GM18505 (cell line): Measurements from ENCODE around the gene MMP11.

Source experiments
- ATAC-seq: cut with Tn5 transposase; IDR thresholded peaks from one replicate; pipeline ENCODE4 v1.9.1; 2021; ENCODE audit not compliant: unreplicated experiment
- POLR2A ChIP-seq: IDR thresholded peaks from 4 replicates; pipeline ENCODE4 v1.6.1; 2011; ENCODE audit warnings: borderline replicate concordance; ENCODE audit not compliant: insufficient read depth, insufficient read length; ENCODE audit errors: extremely low read depth

MMP11 gene

DNA sequence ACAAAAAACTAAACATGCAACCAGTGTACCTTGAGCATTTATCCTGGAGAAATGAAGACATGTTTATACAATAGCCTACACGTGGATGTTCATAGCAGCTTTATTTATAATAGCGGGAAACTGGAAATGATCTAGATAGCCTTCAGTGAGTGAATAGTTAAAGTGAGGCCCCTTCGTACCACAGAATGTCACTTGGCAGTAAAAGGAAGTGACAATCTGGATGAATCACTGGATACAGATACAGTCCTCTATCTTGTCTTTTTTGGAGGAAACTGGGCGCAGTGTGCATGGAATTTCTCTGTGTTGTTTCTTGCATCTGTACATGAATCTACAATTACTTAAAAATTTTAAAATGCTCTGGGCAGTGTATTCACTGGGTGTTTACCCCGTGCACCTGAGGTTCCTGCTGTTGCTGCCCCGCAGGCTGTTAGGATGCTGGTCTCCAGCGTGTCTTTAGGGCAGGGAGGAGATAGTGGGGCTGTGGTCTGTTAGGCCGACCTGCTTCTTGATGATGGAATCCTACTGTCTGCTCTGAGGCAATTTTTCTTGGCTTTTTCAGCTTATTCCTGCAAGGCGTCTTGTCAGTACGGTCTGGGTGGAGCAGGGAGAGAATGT is 43.0 kb downstream of the MMP11 start:
- no peak for ATAC-seq
- no peak for TF ChIP-seq POLR2A

DNA sequence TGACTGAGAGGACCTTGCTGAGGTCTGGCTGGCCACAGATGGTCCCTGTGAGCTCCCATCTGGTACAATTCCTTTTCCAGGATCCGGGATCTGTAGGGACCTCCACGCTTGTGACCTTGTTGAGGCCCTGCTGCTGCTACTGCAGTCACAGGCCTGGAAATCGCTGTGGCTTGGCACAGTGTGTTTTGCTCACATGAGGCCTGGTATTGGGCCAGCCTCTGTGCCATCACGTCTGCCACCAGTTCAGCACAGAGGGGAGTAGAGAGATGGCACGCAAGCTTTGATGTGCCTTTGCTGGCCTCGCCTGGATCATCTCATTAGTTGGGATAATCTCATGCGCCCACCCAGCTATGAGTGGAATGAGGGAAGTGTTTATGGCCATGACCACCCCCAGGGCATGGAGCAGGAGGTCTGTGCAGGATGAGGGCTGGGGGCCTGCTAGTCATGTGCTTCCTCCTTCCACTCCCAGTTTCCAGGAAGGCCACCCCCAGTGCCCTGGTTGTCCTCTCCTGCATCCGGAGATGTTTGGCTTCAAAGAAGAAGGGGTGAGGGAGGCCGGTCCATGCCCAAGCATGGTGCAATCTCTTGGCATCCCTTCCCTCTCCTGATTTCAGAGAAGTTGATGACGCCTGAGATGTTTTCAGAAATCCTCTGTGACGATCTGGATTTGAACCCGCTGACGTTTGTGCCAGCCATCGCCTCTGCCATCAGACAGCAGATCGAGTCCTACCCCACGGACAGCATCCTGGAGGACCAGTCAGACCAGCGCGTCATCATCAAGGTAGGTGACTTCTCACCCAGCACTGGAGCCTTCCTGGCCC is 43.7 kb downstream of the MMP11 start:
- no peak for ATAC-seq
- TF ChIP-seq POLR2A = no peak

DNA sequence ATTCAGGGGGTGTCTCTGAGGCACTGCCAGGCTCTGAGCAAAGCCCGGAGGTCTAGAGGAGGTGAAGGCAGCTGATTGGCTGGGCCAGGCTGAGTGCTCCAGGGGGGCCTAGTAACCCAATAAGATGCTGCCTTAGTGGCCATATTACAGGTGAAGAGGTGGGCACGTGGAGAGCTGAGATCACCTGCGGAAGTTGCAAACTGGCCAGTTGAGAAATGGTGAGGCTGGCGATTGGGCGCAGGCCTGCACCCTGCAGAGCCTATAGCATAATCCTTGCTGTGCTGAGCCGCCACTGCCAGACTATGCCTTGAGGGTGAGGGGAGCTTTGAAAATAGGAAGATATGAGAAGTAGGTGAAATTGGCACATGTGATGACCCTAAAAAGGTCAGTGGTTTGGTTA is 44.5 kb downstream of the MMP11 start:
- no peak for ATAC-seq
- no peak for TF ChIP-seq POLR2A

DNA sequence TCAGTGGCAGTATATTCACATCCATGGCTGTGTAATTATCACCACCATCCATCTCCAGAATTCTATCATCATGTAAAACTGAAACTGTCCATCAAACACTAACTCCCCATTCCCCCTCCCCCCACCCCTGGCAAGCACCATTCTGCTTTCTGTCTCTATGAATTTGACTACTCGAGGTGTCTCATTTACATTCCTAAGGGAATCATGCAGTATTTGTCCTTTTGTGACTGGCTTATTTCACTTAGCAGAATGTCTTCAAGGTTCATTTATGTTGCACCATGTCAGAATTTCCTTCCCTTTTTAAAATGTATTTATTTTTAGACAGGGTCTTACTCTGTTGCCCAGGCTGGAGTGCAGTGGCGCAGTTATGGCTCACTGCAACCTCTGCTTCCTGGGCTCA is 45.9 kb downstream of the MMP11 start:
- TF ChIP-seq POLR2A = no peak
- ATAC-seq = no peak

DNA sequence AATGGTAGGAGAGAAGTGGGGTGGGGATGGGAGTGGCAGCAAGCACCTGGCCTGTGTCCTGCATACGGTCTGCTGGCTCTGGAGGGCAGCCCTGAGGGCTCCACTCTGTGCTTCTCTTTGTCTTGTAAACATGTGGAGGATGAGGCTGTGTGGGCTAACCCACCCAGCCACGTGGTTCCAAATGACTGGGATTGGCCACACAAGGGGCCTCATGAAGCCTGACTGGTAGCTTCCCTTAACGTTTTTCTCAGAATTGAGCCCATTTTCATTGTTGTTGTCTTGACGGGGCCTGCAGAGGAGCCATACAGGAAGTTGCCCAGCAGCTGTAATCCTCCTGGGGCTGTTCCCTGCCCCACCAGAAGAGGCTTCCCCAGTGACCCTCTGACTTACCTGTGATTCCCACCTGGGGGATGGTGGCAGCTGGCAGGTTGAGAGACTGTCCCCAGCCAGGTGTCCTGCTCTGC is 48.1 kb downstream of the MMP11 start:
- ATAC-seq = no peak
- TF ChIP-seq POLR2A = no peak

DNA sequence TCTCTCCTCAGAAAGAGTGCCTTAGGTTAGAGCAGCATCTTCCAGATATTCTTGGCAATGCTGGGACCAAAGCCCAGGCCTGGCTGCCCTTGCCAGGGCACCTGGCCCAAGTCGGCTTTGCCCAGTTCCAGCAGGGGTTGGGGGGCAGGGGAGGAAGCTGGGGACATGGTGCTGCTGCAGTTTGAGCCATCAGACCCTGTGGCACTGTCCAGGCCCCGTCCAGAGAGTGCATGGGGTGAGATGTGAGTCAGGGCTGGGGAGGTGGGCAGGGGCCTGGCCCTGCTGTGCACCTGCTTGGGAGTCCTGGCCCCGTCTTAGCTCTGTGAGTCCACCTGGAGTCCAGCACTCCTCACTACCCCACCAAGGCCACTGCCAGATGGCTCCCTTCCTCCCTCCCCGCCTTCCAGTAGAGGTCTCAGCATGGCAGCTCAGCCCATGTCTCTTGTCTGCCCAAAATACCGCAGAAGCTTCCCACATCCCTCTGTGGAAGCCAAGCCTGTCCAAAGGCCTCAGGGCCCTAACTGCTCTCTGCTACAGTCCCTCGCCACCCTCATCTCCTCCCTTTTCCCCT is 49.5 kb downstream of the MMP11 start:
- no peak for ATAC-seq
- no peak for TF ChIP-seq POLR2A

DNA sequence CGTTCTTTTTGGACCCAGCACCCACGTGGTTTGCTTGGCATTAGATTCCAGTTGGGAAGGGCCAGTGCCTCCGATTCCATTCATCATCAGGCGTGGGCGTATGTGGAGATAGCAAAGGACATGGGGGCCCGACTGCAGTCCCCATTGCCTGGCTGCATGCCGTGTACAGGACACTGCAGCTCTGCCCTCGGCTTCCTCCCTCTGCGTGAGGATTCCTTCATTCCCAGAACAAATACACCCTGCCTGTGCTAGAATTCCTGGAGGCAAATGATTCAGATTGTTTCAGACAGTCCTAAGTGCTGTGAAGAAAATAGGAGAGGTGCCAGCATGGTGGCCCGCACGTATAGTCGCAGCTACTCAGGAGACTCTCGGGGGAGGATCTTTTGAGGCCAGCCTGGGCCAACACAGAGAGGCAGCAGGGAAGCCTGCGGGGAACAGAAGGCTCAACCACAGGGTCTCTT is 50.7 kb downstream of the MMP11 start:
- TF ChIP-seq POLR2A = no peak
- ATAC-seq = no peak

DNA sequence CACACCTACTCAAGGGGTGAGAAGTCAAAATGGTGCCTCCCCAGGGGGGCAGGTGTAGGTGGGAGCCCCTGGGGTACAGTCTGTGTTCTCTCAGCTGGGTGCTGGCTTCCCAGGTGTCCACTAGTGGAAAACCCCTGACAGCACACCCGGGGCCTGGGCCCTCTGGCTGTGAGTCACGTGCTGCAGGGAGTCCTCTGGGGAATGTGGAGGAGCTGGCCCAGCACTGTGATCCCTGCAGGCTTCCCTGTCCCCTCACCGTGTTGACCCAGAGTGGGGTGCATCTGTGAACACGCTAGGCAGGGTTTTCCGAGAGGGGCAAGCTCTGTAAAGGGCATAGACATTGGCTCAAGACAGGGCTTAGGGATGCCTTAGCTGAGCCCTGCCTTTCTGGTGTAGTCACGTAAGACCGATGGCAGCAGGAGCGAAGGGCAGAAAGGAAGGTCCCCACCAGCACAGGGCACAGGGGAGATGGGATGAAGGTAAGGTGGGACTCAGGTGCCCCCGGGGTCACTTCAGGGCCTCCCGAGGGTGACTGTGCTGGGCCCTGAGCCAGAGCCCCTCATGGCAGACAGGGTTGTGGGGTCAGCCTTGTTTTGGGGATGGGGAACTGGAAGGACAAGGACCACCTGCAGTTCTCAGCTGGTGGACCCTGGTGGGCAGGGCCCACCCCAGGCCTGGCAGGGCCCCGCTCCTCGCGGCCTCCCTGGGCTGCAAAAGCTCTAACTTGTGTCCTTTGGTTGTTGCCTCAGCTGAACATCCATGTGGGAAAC is 52.0 kb downstream of the MMP11 start:
- no peak for TF ChIP-seq POLR2A
- ATAC-seq = no peak

DNA sequence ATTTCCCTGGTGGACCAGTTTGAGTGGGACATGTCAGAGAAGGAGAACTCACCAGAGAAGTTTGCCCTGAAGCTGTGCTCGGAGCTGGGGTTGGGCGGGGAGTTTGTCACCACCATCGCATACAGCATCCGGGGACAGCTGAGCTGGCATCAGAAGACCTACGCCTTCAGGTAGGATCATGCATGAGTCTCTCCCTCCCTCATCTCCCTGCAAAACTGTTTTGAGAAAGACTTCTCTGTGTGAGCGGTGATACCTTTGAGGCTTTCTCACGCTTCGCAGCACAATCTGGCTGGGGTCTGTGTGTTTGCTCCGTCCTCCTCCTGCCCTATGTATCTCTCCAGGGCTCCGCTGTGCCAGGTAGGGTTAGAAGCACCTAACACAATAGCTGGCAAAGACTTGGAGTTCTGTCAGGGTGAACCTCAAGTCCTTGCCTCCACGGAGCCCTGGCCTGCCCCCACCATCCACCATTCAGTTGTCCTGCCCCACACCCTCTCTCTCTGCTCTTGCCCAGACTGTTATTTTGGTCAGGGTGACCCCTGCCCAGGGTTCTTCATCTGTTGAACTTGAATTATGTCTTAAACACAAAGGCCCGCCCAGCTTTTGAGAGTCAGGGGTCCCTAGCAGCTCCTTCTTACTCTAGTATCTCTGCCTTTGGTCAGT is 52.7 kb downstream of the MMP11 start:
- no peak for TF ChIP-seq POLR2A
- ATAC-seq = no peak

DNA sequence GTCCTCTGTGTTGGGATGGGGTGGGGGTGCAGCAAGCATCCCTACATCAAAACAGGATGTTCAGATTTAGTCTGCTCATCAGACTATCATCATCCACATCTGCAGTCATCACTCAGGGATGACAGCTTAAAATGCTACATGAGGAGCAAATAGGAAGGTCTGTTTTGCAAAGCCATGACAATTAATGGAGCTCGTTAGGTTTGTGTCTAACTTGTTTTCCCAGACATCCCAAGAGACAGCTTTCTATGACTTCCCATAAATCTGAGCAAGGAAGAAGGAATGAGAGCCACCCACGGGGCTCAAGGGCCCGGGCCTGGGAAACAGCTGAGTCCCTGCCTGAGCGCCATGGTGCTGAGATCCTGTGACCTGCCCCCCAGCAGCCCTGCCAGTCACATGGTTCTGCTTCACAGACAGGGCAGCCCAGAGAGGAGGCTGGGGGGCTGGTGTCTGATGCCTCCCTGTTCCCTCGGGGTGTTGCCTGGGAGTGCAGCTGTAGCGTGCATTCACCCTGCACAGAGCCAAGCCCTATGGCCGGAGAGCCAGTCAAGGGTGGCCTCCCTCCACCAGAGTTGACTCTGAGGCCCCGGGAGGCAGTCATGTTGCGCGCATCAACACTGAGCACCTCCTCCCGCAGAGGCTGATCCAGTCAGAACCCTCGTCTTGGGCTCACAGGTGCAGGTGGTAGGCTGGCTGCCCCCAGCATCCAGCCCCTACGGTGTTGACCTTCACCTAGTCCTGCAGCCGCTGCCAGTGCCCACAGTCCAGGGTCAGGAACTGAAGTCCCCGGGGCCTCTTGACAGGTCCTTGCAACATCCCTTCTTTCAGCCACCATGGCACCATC is 54.1 kb downstream of the MMP11 start:
- no peak for ATAC-seq
- no peak for TF ChIP-seq POLR2A

DNA sequence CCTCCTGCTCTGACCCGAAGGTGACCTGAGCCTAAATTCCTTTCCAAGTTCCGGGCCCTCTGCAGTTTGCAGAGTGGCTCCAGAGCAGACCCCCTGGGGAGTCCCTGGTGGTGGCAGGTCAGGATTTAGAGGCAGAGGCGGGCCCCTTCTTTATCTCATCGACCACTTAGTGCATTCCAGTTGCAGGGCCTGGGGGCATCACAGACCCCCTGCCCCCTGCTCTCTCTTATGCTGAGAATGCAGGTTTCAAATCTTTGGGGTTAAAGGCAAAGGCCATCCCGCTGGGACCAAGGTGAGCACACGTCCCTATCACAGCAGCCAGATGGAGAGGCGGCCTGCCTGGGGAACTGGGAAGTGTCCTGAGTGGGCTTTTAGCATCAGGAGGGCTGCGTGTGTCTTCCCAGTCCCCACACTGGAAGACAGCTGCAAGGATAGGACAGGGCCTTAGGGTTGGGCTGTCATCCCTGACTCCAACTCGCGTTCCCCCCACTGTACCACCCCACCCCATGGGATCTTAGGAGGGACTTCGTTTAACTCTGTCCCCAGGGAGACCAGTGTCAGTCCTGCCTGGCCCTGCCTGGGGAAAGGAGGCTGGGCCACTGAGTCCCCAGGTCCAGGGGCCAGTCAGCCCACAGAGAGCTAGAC is 54.8 kb downstream of the MMP11 start:
- TF ChIP-seq POLR2A = no peak
- ATAC-seq = no peak
